B cell (primary cell): ENCODE results near the gene KIF1A. TPM values are rescaled to one million over a fixed set of nuclear protein-coding genes. Genes with fewer than 3 reads are reported as not detected.

ENCODE experiments used
- ATAC-seq: fragments of 200-7000 bp; cut with Tn5 transposase; one replicate; pipeline ENCODE4 v1.10.0; 2021; ENCODE audit warnings: low read depth, mild to moderate bottlenecking, moderate number of reproducible peaks, moderate library complexity
- CTCF ChIA-PET: fragments of 350-600 bp; sonication (Branson Sonifier 250); formaldehyde crosslinking; loops from one replicate; lab custom pipeline; 2021; ENCODE audit warnings: antibody characterized with exemption, inconsistent platforms; lab: Charles Lee
- POLR2A ChIA-PET: fragments of 350-600 bp; sonication (Branson Sonifier 250); formaldehyde crosslinking; loops from one replicate; lab custom pipeline; 2021; ENCODE audit warnings: antibody characterized with exemption; lab: Charles Lee
- DNase-seq: peaks from one replicate; pipeline ENCODE4 v3.0.0; 2013
- H2AFZ ChIP-seq: 2 replicates; pipeline ENCODE4 v1.6.1; 2012; ENCODE audit warnings: mild to moderate bottlenecking, low read depth, low read length; ENCODE audit not compliant: insufficient read depth, poor library complexity, severe bottlenecking
- H3K27ac ChIP-seq, 2 donors: 1 replicate in 1 of 2; 2 replicates in 1 of 2; pipeline ENCODE4 v1.5.1; 2012 to 2013; ENCODE audit warnings: low read length in 2 of 2, mild to moderate bottlenecking in 2 of 2, moderate library complexity in 1 of 2
- H3K27me3 ChIP-seq, 4 experiments: fragments of 200-600 bp in 1 of 4; sonication (generic) in 1 of 4; replicated peaks in 1 of 4; 1 replicate in 2 of 4; 2 replicates in 2 of 4; pipeline versions ENCODE4 v1.6.1 to v1.7.0; 2013 to 2016; ENCODE audit warnings: low read length in 3 of 4, mild to moderate bottlenecking in 2 of 4, mixed read lengths in 1 of 4, moderate library complexity in 1 of 4; ENCODE audit not compliant: insufficient read depth in 4 of 4, control insufficient read depth in 3 of 4; ENCODE audit errors: control extremely low read depth in 1 of 4
- H3K36me3 ChIP-seq, 2 experiments: replicated peaks in 1 of 2; 1 replicate in 1 of 2; 2 replicates in 1 of 2; pipeline versions ENCODE4 v1.6.1 to v1.7.1; 2013; ENCODE audit warnings: low read length in 1 of 2; ENCODE audit not compliant: insufficient read depth in 2 of 2, control insufficient read depth in 1 of 2; ENCODE audit errors: control extremely low read depth in 1 of 2, extremely low read depth in 1 of 2
- H3K4me1 ChIP-seq, 2 donors: fragments of 200-600 bp in 1 of 2; sonication (generic) in 1 of 2; 1 replicate in 1 of 2; 2 replicates in 1 of 2; pipeline versions ENCODE4 v1.5.1 to v1.6.1; 2013 to 2017; ENCODE audit warnings: low read length in 2 of 2; ENCODE audit not compliant: control insufficient read depth in 2 of 2, insufficient read depth in 2 of 2
- H3K4me2 ChIP-seq: replicated peaks from 2 replicates; pipeline ENCODE3; 2012; ENCODE audit warnings: mild to moderate bottlenecking, low read depth, low read length; ENCODE audit not compliant: poor library complexity, severe bottlenecking
- H3K4me3 ChIP-seq, 5 experiments: fragments of 200-600 bp in 1 of 5; sonication (generic) in 1 of 5; 1 replicate in 3 of 5; 2 replicates in 2 of 5; pipeline versions ENCODE4 v1.5.1 to v1.7.0; 2011 to 2016; ENCODE audit warnings: low read length in 4 of 5, mild to moderate bottlenecking in 4 of 5, low read depth in 2 of 5, control low read depth in 1 of 5, moderate library complexity in 1 of 5; ENCODE audit not compliant: insufficient read depth in 1 of 5; ENCODE audit errors: control extremely low read depth in 1 of 5, extremely low read depth in 1 of 5
- H3K79me2 ChIP-seq: fragments of 200-600 bp; sonication (generic); one replicate; pipeline ENCODE4 v1.6.0; 2016; ENCODE audit warnings: low read length; ENCODE audit not compliant: control insufficient read depth, insufficient read depth
- H3K9ac ChIP-seq: fragments of 200-600 bp; sonication (generic); 2 replicates; pipeline ENCODE4 v1.6.1; 2017; ENCODE audit warnings: mild to moderate bottlenecking, low read length, moderate library complexity
- H3K9me3 ChIP-seq, 3 donors: one replicate each; pipeline versions ENCODE4 v1.6.1 to v1.7.1; 2013; ENCODE audit warnings: low read length in 2 of 3; ENCODE audit not compliant: control insufficient read depth in 2 of 3, insufficient read depth in 1 of 3; ENCODE audit errors: control extremely low read depth in 1 of 3
- H4K20me1 ChIP-seq: 2 replicates; pipeline ENCODE4 v1.6.0; 2012; ENCODE audit warnings: mild to moderate bottlenecking, low read length; ENCODE audit not compliant: insufficient read depth, control insufficient read depth, poor library complexity, severe bottlenecking
- H3K27ac Mint-ChIP-seq: one replicate; pipeline ENCODE4 v1.8.0; 2021; ENCODE audit warnings: mixed read lengths
- H3K27me3 Mint-ChIP-seq: one replicate; pipeline ENCODE4 v1.8.0; 2021; ENCODE audit warnings: mixed read lengths
- H3K4me1 Mint-ChIP-seq: one replicate; pipeline ENCODE4 v1.8.0; 2021; ENCODE audit warnings: mixed read lengths
- H3K4me3 Mint-ChIP-seq: one replicate; pipeline ENCODE4 v1.8.0; 2021; ENCODE audit warnings: mixed read lengths
- H3K9me3 Mint-ChIP-seq: one replicate; pipeline ENCODE4 v1.8.0; 2022; ENCODE audit warnings: mixed read lengths; ENCODE audit not compliant: insufficient read depth
- EZH2 ChIP-seq: IDR thresholded peaks from 2 replicates; pipeline ENCODE4 v1.6.1; 2012; ENCODE audit warnings: borderline replicate concordance, low read depth, mild to moderate bottlenecking, moderate library complexity, low read length; ENCODE audit not compliant: insufficient read depth, poor library complexity, severe bottlenecking
- WGBS: methylation state at CpG from one replicate; pipeline ENCODE4 v1.1.5; 2013; ENCODE audit warnings: missing lambda C conversion rate; ENCODE audit not compliant: insufficient coverage; 5-methylcytosine and 5-hydroxymethylcytosine counted together
- intact Hi-C: fragments of 100-400 bp; cut with micrococcal nuclease; formaldehyde crosslinking; loops from one replicate; pipeline ENCODE4 v1.10.0; 2022
- polyA plus RNA-seq: library from polyadenylated mRNA; depleted of rRNA; stranded (reverse); fragments of >200 nt; gene quantifications from 2 replicates; pipeline ENCODE4 v1.2.3, GENCODE V29; 2012
- total RNA-seq, 2 donors: library from RNA; stranded (reverse); fragments of 120-200 nt in 1 of 2; gene quantifications; 1 replicate in 1 of 2; 2 replicates in 1 of 2; pipeline versions ENCODE4 v1.2.3 to v1.2.4, GENCODE V29; 2013 to 2022
- TF ChIP-seq, protein P1 (sequence below): fragments of 200-600 bp; IDR thresholded peaks from one replicate; pipeline ENCODE4 v1.8.0; 2022; ENCODE audit warnings: antibody characterized with exemption, mild to moderate bottlenecking

The KIF1A gene
- total and polyA plus RNA-seq, 2 donors (not counting 1 experiment from before 2014, with no cell fraction given), result not detected

DNA sequence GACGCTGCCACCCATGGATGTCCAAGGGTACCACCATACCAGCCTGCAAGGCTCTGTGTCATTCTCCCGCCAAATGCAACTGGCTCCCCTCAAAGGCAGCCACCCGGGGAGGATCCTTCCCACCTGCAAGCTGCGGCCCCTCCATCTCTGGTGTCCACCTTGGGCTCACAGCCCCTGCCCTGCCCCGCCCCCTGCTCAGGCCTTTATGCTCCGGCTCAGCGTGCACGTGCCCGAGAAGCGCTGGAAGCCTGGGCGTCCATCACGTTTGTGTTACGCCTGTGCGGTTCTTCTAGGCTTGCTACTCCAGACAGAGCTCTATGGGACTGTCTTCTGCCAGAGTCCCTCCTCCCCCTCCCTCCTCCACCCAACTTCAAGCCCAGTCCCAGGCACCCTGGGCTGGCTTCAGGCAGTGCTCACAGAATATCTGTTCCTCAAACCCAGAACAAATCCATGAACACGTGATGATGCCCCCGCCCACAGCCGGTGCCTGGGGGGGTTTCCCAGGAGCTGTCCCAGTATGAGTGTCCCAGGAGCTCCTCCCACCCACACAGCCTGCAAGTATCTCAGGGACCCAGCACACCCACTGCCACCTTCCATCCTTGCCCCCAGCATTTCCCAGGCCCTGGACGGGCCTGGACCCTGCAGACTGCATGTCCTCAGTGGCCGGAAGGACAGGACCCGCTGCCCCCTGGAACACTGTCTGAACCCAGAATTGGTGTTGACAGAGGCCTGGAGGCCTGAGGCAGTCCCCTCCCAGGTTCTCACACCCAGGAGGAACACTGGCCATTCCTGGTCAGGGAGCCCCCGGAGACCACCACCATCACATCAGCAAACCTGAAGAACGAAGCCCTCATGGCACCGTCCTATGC, 30.3 kb downstream of the KIF1A start:
- no peak for TF ChIP-seq EZH2
- TF ChIP-seq, protein P1, sequence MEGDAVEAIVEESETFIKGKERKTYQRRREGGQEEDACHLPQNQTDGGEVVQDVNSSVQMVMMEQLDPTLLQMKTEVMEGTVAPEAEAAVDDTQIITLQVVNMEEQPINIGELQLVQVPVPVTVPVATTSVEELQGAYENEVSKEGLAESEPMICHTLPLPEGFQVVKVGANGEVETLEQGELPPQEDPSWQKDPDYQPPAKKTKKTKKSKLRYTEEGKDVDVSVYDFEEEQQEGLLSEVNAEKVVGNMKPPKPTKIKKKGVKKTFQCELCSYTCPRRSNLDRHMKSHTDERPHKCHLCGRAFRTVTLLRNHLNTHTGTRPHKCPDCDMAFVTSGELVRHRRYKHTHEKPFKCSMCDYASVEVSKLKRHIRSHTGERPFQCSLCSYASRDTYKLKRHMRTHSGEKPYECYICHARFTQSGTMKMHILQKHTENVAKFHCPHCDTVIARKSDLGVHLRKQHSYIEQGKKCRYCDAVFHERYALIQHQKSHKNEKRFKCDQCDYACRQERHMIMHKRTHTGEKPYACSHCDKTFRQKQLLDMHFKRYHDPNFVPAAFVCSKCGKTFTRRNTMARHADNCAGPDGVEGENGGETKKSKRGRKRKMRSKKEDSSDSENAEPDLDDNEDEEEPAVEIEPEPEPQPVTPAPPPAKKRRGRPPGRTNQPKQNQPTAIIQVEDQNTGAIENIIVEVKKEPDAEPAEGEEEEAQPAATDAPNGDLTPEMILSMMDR, result no peak
- Histone ChIP-seq H4K20me1 (no peaks in the 10 kb centered on the region), H3K79me2 (no peaks in the 10 kb centered on the region), H3K27me3 (peaks cover 0 to 2% (median 0%) of the 10 kb centered on the region in 4 experiments), H2AFZ (no peak overlapping the region), H3K36me3 (no peaks in the 10 kb centered on the region), H3K4me1 (no peaks in the 10 kb centered on the region), H3K9me3 (no peaks in the 10 kb centered on the region), H3K9ac (no peak overlapping the region), H3K4me2 (no peak overlapping the region), H3K27ac (no peak overlapping the region), H3K4me3 (no peak overlapping the region)
- ATAC-seq (no peak), DNase-seq (no peak)
- Mint-ChIP-seq H3K4me3 (no peak overlapping the region), H3K9me3 (no peaks in the 10 kb centered on the region), H3K4me1 (no peaks in the 10 kb centered on the region), H3K27ac (no peak overlapping the region), H3K27me3 (peaks cover 8% of the 10 kb centered on the region)
- intact Hi-C loops, result no loop called here
- 90% methylated on average over 20 of the region's 23 CpGs for WGBS
- ChIA-PET CTCF (no interaction called here), POLR2A (no interaction called here)

DNA sequence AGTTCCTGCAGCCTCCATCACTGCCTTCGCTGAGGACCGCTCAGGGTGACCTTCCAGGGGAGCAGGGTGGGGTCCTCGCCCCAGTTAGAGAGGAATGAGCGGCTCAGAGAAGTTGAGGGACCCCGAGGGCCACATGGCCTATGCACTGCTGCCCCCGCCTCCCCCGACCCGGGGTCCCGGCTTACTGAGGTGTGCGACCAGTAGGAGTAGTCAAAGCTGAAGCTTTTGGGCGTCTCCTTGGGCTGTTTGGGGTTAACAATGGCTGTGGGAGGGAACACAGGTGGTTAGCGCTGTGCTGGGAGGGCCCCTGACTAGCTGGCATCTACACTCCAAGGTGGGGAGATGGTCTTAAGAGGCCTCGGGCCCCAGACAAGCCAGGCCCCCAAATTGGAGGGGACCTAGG, 31.0 kb downstream of the KIF1A start:
- WGBS, result 79% methylated on average over 13 of the region's 13 CpGs
- ATAC-seq, result no peak
- peaks cover 8% of the 10 kb centered on the region for H3K27me3 Mint-ChIP-seq

More for the DNA sequence above, 31.0 kb downstream of the KIF1A start:
- H3K9me3 ChIP-seq, result no peaks in the 10 kb centered on the region
- H3K4me3 ChIP-seq, result no peak overlapping the region
- H3K27ac Mint-ChIP-seq, result no peak overlapping the region
- H3K4me1 Mint-ChIP-seq, result no peaks in the 10 kb centered on the region
- no peak overlapping the region for H3K4me3 Mint-ChIP-seq
- TF ChIP-seq EZH2, result no peak
- TF ChIP-seq, protein P1, result no peak
- no peaks in the 10 kb centered on the region for H3K79me2 ChIP-seq
- CTCF ChIA-PET, result no interaction called here
- no peak overlapping the region for H3K4me2 ChIP-seq
- H3K27ac ChIP-seq, result no peak overlapping the region
- H2AFZ ChIP-seq, result no peak overlapping the region
- H3K27me3 ChIP-seq, result peaks cover 0 to 2% (median 0%) of the 10 kb centered on the region in 4 experiments
- H3K9ac ChIP-seq, result no peak overlapping the region
- POLR2A ChIA-PET, result no interaction called here
- intact Hi-C loops, result no loop called here
- H4K20me1 ChIP-seq, result no peaks in the 10 kb centered on the region
- H3K4me1 ChIP-seq, result no peaks in the 10 kb centered on the region
- no peaks in the 10 kb centered on the region for H3K36me3 ChIP-seq
- no peaks in the 10 kb centered on the region for H3K9me3 Mint-ChIP-seq
- DNase-seq, result no peak
